ENCODE measurements around the gene MAD1L1. TPM values are rescaled to one million over a fixed set of nuclear protein-coding genes. Genes with fewer than 3 reads are reported as not detected.

Gene MAD1L1
- total and polyA plus RNA-seq, 2 of the 13 experiments (the other 11 are each of a cell fraction or from before 2014, with no cell fraction given): 17.4 to 64.7 TPM

DNA sequence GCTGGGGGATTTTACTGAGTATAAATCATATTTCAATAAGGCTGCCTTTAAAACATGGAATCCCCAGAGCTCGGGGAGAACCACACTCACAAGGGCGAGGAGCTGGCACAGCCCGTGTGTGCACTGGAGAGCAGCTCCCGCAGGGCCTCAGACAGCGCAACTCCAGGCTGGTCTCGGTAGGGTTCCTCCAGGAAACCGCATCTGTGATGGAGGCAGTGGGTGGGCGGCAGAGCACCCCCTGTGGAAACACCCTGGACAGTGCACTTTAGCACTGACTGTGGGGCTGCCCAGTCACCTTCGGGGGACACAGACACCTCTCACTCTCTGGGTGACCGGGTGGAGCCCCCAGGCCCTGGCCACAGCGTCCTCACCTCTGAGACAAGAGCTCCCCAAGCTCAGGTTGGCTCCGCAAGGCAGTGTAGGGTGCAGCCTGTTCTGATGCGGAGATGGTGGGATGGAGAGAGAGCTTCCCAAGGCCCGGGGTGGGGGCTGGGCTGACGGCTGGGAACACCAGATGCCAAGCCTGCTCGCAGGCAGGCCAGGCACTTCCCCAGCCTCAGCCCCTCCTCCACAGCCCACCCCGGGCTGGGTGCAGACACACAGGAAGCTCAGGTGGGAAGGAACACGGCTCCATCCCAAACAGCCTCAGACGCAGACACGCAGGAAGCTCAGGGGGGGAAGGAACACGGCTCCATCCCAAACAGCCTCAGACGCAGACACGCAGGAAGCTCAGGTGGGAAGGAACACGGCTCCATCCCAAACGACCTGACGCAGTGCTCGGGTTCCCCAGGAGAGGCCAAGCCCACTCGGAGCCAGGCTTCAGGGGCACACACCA, 224.4 kb downstream of the MAD1L1 start:
- H3K27me3 ChIP-seq (ENCODE audit: control insufficient read depth in 1 of 2, insufficient read depth in 2 of 2, low read length in 2 of 2): no peaks in the 10 kb centered on the region
- no peak overlapping the region for H3K27ac ChIP-seq (ENCODE audit: extremely low read length, insufficient read depth, low read length)
- FAIRE-seq (no peak), DNase-seq (ENCODE audit: low spot score) (no peak), ATAC-seq (no peak)
- H3K4me3 ChIP-seq (replicated peaks in 1 of 3; ENCODE audit: insufficient read depth in 1 of 3, low read depth in 2 of 3, low read length in 3 of 3): no peak overlapping the region
- ChIA-PET CTCF (ENCODE audit: low intra/inter-chr PET ratio, low total read pairs) (no interaction called here), POLR2A (no interaction called here)
- H3K4me2 ChIP-seq (ENCODE audit: low read depth, low read length): no peak overlapping the region
- in situ Hi-C loops (cut with HindIII; ENCODE audit: extremely low pct_ligation_motif_present, low pct_unique_long_range_greater_than_20kb): no loop called here
- intact Hi-C loops (cut with micrococcal nuclease; ENCODE audit: unreplicated experiment): no loop called here
- no peaks in the 10 kb centered on the region for H3K9me3 ChIP-seq (ENCODE audit: low read length)
- no peaks in the 10 kb centered on the region for H4K20me1 ChIP-seq (ENCODE audit: insufficient read depth, low read length)
- H3K4me1 ChIP-seq (ENCODE audit: insufficient read depth, low read length): 0 out of 2 replicates have a peak, but pooled peaks cover 5% of the 10 kb centered on the region
- no peaks in the 10 kb centered on the region for H3K79me2 ChIP-seq (ENCODE audit: insufficient read depth, low read length)
- no peak for TF ChIP-seq SOX5 (CRISPR knock-in tag; IDR thresholded peaks at IDR 0.05; ENCODE audit: borderline replicate concordance)
- TF ChIP-seq ZNF317 (CRISPR knock-in tag; IDR thresholded peaks at IDR 0.05): no peak
- TF ChIP-seq NCOA2 (CRISPR knock-in tag; IDR thresholded peaks at IDR 0.05): no peak
- no peak for TF ChIP-seq CHD2 (IDR thresholded peaks at IDR 0.05; ENCODE audit: low read depth, low read length)
- no peak for TF ChIP-seq ZNF337 (CRISPR knock-in tag; IDR thresholded peaks at IDR 0.05; ENCODE audit: borderline replicate concordance, low read depth)
- TF ChIP-seq GABPB1 (CRISPR knock-in tag; IDR thresholded peaks at IDR 0.05): no peak
- no peak for TF ChIP-seq GATAD1 (CRISPR knock-in tag; IDR thresholded peaks at IDR 0.05)
- TF ChIP-seq MAFK (conservative IDR thresholded peaks at IDR 0.05 in 1 of 2, IDR thresholded peaks at IDR 0.05 in 1 of 2; ENCODE audit: low read length in 2 of 2): no peak
- TF ChIP-seq, protein P1, sequence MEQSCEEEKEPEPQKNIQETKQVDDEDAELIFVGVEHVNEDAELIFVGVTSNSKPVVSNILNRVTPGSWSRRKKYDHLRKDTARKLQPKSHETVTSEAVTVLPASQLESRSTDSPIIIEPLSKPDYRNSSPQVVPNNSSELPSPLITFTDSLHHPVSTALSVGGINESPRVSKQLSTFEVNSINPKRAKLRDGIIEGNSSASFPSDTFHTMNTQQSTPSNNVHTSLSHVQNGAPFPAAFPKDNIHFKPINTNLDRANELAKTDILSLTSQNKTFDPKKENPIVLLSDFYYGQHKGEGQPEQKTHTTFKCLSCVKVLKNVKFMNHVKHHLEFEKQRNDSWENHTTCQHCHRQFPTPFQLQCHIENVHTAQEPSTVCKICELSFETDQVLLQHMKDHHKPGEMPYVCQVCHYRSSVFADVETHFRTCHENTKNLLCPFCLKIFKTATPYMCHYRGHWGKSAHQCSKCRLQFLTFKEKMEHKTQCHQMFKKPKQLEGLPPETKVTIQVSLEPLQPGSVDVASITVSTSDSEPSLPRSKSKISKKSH (CRISPR knock-in tag; IDR thresholded peaks at IDR 0.05; ENCODE audit: borderline replicate concordance): no peak
- TF ChIP-seq TEAD2 (CRISPR knock-in tag; IDR thresholded peaks at IDR 0.05): no peak
- TF ChIP-seq ATF7 (IDR thresholded peaks at IDR 0.05): no peak
- no peak for TF ChIP-seq ATF7 (CRISPR knock-in tag; IDR thresholded peaks at IDR 0.05)
- TF ChIP-seq WIZ (CRISPR knock-in tag; IDR thresholded peaks at IDR 0.05): no peak
- TF ChIP-seq ZNF691 (CRISPR knock-in tag; IDR thresholded peaks at IDR 0.05; ENCODE audit: borderline replicate concordance, low read depth): no peak
- no peak for TF ChIP-seq ARID3A (IDR thresholded peaks at IDR 0.05; ENCODE audit: low read depth, low read length)
- no peak for TF ChIP-seq SUZ12 (IDR thresholded peaks at IDR 0.05; ENCODE audit: low read depth, low read length)
- no peak for TF ChIP-seq ZNF253 (CRISPR knock-in tag; IDR thresholded peaks at IDR 0.05; ENCODE audit: borderline replicate concordance)
- TF ChIP-seq FOXC1 (CRISPR knock-in tag; IDR thresholded peaks at IDR 0.05; ENCODE audit: borderline replicate concordance): no peak
- H3K36me3 ChIP-seq (replicated peaks in 1 of 2; ENCODE audit: control insufficient read depth in 1 of 2, insufficient read depth in 2 of 2, low read length in 2 of 2): peaks cover 3 to 7% of the 10 kb centered on the region in 2 experiments; a peak in 2 of 5 replicates
- 81% methylated on average over 8 of the region's 28 CpGs for WGBS (ENCODE audit: low lambda C conversion rate)
- H2AFZ ChIP-seq (ENCODE audit: low read length): no peak overlapping the region
- no TSS peak for BruUV-seq (replicated peaks)
- no peak overlapping the region for H3K9ac ChIP-seq (ENCODE audit: insufficient read depth, low read depth, low read length)

Measured in HepG2 (cell line).